ENCODE data around the gene REN.

Gene REN

DNA sequence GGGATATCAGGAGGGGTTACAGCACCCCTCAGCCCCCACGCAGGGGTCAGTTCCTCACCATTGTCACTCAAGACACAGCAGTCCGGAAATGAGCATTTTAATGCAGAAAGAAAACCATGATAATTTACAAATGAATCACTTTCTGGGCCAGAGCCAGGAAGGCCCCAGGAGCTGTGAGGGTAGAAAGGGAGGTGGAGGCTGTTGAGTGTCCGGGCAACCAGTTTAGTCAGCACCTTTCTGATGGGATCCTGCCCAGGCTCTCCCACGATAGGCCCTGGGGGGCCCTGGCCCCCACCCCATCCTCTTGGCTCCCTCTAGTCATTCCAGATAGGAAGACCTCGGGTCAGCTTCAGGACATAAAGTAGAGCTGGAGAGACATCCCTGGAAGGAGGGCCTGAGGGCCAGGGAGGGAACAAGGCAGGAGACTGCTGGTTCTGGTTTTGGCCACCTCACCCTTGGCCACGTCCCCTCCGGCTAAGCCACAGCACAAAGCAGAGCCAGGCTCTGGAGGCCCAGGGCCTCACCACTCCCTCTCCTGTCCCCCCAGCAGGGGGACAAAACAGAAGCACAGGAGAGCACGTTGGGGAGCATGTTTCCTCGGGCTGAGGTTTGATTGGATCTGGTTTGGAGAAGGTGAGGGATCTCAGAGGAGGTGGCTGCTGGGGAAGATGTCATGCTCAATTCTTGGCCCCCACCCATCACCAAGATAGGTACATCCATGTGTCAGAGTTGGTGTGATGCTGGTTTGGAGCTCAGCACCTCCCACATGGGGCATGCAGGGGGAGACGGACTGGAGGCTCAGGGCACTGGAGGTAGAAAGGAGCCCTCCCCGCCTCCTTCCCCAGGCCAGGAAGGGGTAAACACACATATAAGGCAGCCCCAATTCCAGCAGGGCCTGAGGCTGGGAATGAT lies 34.9 kb downstream of the REN start:
- no peak for DNase-seq

DNA sequence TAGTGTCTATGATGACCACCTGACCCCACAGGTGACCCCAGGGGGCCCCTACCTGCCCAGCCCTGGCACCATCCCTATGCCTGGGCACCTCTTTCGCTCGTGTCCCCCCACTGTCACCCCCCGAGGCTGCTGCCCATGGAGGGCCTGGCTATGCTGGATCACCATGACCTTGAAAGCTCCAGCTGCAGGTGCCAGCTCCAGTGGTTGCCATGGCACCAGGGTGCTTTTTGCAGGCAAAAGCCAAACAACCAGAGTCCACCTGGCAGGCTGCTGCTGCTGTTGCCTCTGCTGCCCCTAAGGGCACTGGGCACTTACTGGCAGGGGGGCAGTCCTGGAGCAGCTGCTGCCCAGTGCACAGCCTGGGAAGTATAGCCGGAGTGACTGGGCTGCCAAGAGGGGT lies 36.0 kb downstream of the REN start:
- DNase-seq: peak; percentile 31

DNA sequence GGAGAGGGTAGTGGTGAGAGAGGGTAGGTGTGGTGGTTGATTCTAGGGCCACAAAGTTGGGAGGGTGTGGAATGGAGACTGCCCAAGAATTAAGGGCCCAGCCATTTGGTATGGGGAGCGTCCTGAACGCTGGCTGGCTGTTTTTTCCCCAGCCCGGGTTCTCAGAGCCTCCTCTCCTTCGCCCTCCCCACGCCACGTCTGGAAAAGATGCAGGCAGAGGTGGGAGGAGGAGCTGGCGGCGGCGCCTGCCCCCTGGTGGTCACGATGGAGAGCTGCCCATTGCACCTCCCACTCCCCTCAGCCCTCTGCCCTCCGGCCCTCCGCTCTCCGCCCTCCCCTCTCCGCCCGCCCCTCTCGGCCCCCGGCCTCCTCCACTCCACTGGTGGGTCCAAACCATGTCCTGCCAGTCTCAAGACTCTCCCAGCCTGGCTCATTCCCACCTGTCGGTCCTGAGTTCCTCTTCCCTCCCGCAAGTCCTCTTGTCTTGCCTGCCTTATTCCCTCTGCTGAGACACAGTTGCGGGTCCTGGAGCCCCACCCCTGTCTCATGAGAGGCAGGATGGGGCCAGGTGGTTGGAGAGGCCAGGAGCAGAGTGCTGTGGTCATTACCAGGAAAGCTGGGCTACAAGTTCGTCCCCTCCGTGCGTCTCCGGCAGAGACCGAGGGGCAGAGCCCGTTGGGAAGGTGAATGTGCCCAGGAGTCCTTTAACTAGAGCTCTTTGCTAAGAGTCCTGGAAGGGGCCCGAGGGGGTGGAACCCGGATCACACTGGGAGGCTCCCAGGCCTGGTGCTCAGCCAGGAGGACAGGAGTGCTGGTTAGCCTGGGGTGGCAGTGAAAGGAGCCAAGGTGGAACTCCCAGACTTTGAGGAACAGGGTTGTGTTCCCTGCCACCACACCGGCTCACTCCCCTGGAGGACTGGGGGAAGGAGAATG lies 36.9 kb downstream of the REN start:
- DNase-seq: peak; percentile 72

DNA sequence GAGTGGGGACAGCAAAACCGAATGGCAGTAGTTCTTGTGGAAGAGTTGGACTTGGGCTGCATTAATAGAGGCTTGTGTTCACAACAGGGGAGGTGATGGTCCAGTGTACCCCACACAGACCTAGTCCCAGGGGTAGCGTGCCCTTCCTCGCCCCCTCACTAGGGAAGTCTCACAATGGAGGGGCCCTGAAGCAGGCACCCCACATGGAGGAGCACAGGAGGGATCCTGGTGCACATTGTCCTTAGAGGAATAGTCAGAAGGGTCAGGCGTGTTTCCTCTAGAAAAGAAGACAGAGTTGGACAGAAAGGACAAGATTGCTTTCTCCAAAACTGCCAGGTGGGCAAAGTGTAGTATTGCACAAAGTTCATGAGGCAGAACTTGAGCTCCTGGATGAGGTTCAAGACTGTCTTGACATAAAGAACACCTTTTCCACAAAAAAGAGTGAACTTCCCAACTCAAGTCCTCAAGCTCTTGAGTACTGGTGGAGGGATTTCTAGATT lies 37.6 kb downstream of the REN start:
- DNase-seq: no peak

DNA sequence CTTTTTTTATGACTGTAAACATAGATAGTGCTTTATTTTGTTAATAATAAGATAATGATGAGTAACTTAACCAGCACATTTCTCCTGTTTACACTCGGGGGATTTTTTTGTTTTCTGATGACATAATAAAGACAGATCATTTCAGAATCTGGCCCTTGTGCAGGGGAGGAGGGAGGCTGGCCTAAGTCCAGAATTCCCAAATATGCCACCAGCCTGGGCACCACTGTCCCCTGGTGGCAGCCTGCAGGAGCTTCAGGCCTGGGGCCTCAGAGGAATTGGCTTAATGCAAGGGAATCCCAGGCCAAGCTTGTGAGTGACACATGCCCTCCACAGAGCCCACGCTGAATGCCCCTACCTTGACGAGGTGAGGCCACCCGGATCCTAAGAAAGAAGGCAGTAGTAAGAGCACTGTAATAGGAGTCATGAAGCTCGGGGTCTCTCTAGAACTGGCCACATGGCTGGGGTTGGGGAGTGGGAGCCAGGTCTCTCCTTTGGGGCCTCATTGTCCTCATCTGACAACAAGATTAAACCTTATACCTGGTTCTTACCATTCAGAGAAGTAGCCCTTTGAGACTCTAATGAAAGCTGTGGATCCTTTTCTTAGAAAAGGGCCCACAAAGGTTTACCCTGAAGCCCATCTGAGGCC lies 38.4 kb downstream of the REN start:
- DNase-seq: peak; percentile 15

DNA sequence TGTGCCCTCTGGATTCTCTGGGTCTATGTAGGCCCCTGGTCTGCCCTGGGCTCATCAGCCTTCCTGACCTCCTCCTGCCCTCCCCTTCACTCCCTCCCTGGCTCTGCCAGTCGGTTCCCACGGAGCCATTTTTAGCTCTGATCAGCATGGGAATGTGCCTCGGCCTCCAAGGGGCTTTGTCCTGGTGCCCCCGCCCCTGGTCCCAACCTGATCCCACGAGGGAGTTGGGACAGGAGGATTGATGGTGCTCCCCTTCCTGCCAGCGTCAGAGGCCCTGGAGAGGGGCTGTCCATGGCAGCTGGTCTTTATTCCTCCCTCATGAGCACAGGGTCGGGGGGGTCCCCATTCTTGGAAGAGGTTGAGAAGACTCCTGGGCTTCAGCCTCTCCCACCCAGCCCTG lies 39.2 kb downstream of the REN start:
- no peak for DNase-seq

DNA sequence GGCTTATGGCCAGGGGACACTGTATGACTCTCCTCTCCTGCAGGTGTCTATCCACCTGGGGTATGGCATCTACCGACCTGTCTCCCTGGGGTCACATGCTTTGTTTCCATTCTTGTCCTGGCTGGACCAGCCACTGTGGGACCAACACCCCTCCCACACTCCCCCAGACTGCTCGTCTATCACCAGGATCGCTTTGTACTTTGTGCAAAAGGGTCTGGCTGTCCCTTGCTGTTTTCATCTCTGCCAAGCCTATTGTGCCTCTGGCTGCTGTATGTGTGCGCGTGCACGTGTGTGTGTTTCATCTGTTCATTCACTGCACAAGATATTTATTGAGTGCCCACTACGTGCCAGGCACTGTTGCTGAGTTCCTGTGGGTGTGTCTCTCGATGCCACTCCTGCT lies 39.8 kb downstream of the REN start:
- DNase-seq: no peak

DNA sequence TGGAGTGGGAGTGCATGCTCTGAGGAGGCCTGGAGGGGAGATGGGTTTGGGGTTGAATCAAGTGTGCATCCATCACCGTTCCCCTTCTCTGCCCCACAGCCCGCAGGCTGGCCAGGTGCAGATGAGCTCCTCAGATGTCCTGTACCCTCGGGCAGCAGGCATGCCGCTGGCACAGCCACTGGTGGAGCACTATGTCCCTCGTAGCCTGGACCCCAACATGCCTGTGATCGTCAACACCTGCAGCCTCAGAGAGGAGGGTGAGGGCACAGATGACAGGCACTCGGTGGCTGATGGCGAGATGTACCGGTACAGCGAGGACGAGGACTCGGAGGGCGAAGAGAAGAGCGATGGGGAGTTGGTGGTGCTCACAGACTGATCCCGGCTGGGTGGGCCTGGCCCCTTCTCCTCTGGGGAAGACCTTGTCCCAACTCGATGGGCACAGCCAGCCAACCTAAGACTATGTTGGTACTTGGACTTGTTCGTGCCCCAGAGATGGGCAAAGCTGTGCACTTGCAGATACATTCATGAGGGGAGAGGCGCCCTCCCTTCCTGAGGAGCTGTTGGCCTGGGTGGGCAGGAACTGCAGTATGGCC lies 40.3 kb downstream of the REN start:
- no peak for DNase-seq

DNA sequence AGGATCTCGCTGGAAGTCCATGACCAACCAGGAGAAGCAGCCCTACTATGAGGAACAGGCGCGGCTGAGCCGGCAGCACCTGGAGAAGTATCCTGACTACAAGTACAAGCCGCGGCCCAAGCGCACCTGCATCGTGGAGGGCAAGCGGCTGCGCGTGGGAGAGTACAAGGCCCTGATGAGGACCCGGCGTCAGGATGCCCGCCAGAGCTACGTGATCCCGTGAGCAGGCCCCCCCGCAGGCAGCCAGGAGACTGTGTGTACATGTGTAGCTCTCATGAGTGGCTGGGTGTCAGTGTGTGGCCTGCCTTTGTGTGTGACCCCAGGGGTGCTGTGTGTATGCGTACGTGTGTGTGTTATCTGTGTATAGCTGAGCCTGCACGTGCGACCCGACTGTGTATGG lies 41.5 kb downstream of the REN start:
- DNase-seq: no peak

DNA sequence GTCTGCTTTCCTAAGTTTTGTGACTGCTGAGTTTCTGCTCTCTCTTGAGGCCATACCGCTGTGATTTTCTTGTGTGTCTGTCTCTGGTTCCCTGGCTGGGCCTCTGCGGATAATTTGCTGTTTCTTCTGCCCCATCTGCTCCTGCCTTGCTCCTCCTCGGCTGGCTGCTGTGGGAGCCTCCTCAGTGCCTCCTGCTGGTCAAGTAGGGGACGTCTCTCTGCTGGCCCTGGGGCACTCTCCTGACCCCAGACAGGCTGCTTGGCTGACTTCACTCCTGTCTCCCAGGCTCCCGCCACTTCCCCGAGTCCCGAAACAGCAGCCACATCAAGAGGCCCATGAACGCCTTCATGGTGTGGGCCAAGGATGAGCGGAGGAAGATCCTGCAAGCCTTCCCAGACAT lies 42.8 kb downstream of the REN start:
- no peak for DNase-seq

DNA sequence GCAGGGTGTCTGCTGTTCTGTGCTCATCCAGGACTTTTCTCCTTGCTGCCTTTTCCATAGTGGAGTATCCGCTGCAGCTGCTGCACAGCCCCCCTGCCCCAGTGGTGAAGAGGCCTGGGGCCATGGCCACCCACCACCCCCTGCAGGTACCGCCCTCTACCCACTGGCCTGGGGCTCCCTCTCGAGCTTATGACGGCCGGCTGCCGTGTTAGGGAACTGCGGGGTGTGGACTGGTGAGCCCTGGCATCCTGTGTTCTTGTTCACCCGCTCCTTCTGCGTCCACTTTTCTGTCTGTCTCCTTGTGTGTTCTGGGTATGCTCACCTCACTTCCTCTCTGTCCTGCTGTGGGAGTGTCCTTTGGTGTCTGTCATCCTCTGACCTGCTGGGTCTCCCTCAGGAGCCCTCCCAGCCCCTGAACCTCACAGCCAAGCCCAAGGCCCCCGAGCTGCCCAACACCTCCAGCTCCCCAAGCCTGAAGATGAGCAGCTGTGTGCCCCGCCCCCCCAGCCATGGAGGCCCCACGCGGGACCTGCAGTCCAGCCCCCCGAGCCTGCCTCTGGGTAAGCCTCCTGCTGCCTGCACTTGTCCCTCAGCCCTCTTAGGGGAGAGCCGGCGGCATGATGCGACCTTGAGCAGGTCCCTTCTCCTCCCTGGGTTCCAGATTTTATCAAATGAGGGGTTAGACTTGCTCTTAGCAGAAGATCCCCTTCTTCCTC lies 44.1 kb downstream of the REN start:
- no peak for DNase-seq

DNA sequence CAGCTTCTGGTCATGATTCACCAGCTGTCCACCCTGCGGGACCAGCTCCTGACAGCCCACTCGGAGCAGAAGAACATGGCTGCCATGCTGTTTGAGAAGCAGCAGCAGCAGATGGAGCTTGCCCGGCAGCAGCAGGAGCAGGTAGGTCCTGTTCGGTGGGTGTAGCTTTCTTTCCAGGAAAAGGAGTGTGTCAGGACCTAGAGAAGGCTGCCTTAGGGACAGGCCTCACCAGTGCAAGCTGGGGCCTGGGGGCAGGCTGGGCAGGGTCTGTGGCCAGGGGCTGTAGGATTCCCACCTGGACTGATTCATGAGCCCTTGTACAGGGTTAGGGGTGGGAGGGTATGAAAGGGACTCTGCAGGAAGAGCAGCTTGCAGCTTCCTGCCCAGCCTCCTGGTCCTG lies 49.6 kb downstream of the REN start:
- DNase-seq: no peak

DNA sequence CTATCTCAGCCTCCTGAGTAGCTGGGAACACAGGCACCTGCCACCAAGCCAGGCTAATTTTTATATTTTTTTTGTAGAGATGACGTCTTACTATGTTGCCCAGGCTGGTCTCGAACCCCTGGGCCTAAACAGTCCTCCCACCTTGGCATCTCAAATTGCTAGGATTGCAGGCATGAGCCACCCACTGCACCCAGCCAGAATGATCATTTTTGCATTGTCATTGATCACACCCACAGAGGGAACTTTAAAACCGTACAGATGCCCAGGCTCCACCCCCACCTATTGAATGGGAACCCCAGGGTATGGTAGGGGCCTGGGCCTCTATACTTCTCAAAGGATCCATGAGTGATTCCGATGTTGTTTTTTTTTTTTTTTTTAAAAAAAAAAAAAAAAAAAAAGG lies 51.0 kb downstream of the REN start:
- DNase-seq: no peak

DNA sequence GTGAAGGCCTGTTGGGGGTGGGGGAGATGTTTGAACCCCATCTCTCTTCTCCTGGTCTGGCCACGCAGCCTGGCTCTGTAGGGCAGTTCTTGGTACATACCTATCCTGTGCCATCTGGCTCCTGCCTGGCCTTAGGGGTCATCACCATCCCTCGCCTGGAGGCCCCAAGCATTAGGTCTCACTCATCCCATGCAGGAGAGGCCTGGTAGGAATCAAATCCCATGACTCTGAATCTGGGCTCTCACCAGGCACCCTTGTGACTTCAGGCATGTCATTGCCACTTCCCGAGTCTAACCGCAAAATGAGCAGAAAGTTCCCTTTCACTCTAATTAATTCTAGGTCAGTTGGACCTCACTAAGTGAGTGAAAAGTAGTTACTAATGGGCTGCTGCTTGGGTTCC lies 51.5 kb downstream of the REN start:
- DNase-seq: no peak

DNA sequence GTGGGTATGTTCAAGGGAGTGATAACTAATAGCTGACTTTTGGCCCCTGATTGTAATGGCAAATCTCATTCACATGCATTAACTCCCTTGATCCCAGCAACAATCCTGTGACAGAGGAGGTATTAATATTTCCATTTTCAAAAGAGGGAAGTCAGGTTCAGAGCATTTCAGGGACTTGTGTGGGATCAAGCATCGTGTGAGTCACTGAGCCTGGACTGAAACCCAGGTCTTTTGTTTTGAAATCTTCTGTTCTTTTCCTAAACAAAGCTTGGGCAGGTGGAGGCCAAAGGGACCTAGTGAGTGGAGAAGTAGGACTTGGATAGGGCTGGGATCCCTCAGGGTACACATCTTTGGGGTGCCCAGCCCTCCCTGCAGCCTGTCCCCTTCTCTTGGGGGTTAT lies 52.2 kb downstream of the REN start:
- no peak for DNase-seq

DNA sequence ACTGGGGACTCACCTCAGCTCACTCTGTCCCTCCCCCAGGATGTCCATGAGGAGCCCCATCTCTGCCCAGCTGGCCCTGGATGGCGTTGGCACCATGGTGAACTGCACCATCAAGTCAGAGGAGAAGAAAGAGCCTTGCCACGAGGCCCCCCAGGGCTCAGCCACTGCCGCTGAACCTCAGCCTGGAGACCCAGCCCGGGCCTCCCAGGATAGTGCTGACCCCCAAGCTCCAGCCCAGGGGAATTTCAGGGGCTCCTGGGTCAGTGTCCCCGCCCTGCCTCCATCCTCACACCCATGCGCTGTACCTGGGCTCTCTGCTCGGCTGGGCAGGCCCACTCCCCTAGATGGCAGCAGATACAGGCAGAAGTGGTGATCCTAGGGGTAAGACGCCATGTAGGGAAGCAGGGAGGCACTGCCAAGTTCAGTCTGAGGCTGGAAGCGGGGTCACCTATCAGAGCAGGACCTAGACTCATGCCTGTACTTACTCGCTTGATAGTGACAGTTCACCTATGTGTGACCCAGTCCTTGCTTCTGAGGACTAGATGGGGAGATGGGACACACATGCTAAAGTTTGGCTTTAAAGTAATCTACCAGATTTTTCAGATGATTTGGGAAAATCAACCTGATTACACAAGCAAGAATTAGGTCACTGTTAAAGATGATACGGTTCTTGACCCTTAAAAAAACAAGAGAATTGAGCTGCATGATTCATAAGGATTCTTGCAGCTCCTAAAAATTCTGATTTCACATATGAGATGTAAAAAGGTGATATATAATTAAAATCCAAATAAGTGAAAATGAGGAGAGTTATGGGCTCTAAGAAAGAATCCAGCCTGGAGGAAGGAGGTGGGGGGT lies 53.0 kb downstream of the REN start:
- DNase-seq: no peak

DNA sequence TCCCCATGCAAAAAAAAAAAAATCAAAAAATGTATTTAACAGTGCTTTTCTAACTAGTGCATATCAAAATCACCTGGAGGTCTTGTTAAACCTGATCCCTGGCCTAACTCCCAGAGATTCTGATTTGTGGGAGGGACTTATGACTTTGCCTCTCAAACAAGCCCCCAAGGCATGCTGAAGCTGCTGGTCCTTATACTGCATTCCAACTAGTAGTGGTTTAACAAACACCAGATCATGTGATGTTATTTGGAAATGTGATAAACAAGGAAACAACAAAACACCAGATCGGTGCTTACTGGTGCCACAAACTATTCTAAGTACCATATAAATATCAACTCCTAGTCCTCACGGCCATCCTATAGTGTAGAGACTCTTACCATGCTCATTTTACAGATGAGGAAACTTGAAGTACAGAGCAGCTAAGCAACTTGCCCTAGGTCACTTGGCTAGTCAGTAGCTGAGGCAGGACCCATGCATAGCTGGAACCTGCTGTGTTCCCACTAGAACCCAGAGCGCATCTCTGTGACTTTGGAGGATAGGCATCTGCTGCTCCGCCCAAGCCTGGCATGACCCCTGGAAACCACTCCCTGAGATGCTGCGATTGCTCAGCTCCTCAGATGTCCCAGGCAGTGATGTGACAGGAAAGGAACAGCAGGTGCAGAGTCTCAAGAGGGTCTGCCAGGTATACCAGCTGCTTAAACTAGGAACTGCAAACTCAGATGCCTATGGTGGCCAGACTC lies 55.1 kb downstream of the REN start:
- peak; percentile 42 for DNase-seq

DNA sequence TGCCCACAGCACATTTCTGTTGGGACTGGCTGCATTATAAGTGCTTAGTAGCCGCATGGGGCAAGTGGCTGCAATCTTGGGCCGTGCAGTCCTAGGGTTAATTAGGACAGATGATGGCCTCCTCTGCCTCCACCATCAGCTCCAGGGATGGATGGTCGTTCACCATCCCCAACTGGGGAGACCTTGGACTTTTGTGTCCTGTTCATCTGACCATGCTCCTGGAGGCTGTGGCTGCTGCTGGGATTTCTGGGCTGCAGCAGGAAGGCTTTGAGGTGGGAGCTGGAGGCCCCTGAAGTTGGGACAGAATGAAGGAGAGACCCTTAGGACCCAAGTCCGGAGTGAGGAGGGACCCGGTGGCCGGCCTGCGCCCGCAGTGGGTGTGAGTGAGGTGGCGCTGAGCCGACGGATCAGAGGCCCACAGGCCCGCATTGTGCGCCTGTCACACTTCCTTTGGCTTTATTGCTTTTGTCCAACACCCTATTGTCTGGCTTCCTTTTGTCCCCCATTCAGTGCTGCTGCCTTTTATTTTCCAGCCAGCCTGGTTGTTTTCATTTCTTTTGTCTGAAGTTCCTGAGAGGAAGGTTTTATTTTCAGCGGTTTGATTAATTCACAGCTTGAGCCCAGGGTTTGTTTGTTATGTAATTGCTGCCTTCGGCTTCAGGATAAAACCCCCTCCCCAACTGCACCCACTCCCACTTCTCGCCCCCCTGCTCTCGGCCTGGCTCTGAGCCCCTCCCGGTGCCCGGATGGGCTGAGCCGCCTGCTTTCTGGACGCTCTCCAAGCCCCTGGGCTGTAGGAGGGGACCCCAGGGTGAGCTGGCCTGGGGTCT lies 57.6 kb downstream of the REN start:
- no peak for DNase-seq

DNA sequence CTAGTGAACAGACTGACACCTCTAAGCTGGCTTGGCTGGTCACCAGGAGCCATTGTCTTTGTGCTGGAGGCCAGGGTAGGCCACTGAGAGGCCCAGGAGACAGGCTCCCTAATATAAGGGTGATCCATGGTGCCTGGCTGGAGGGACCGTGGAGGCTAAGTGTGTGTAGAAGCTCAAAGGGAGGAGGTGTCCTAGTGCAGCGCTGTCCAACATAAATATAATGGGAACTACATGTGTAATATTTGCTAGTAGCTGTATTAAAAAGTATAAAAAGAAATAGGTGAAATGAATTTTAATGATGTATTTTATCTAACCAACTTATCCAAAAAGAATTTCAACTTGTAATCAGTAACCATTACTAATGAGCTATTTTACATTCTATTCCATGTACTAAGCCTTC lies 58.2 kb downstream of the REN start:
- no peak for DNase-seq

DNA sequence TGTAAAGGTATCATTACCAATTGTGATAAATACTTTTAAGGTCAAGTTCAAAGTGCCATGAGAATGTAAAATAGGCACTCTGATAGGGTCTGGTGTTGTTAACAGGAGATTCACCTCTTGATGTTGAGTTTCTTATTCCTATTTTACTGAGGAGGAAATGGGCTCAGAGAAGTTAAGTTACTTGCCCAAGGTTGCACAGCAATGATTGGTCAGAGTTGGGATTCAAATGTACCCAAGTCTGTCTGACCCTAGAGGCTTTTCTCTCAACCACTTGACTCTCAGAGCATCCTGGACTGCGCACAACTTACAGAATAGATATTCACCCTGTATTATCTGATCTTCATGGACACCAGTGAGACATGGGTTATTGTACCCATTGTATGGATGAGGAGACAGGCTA lies 59.3 kb downstream of the REN start:
- no peak for DNase-seq
